Ectodermal cell (in vitro differentiated cells): ENCODE measurements around the gene PRKCA.
A peak's percentile ranks its signal among the peaks of the same experiment; 100 is the strongest.
"Not testable (repeated sequence)": the region's sequence is repeated elsewhere in the genome, so short reads cannot be mapped to it uniquely, and the experiment has no call there.

Source experiments
- H3K27ac ChIP-seq: 2 replicates; pipeline ENCODE4 v1.7.0; 2013; ENCODE audit warnings: mild to moderate bottlenecking, low read depth, low read length; ENCODE audit not compliant: insufficient read depth, poor library complexity, severe bottlenecking
- H3K27me3 ChIP-seq: 2 replicates; pipeline ENCODE4 v1.7.0; 2013; ENCODE audit warnings: mild to moderate bottlenecking, low read length; ENCODE audit not compliant: insufficient read depth, control insufficient read depth, poor library complexity, severe bottlenecking
- H3K36me3 ChIP-seq: one replicate; pipeline ENCODE4 v1.7.0; 2013; ENCODE audit warnings: low read length; ENCODE audit not compliant: control insufficient read depth, insufficient read depth
- H3K4me1 ChIP-seq: one replicate; pipeline ENCODE4 v1.7.0; 2013; ENCODE audit warnings: low read length; ENCODE audit not compliant: control insufficient read depth, insufficient read depth
- H3K4me3 ChIP-seq: 2 replicates; pipeline ENCODE4 v1.7.0; 2013; ENCODE audit warnings: low read depth, low read length, control low read depth; ENCODE audit not compliant: insufficient read depth
- H3K9me3 ChIP-seq: 2 replicates; pipeline ENCODE4 v1.7.0; 2013; ENCODE audit warnings: mild to moderate bottlenecking, low read length, moderate library complexity; ENCODE audit not compliant: control insufficient read depth
- WGBS, 2 experiments: methylation state at CpG; one replicate each; pipeline ENCODE4 v1.1.7; 2013; ENCODE audit warnings: missing lambda C conversion rate in 2 of 2; 5-methylcytosine and 5-hydroxymethylcytosine counted together

Gene PRKCA

DNA sequence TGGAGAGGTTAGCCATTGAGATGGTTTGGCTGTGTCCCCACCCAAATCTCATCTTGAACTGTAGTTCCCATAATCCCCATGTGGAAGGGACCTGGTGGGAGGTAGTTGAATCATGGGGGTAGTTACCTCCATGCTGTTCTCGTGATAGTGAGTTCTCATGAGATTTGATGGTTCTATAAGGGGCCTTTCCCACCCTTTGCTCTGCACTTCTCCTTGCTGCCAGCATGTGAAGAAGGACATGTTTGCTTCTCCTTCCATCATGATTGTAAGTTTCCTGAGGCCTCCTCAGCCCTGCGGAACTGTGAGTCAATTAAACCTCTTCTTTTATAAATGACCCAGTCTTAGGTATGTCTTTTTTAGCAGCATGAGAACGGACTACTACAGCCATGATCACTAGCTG lies 155.1 kb downstream of the PRKCA start:
- H3K4me1 ChIP-seq, H3K27ac ChIP-seq, H3K4me3 ChIP-seq, H3K9me3 ChIP-seq, H3K36me3 ChIP-seq, H3K27me3 ChIP-seq: not testable (repeated sequence)
- WGBS, 2 experiments: 93 to 96% methylated on average over 3 of the region's 3 CpGs

- no peaks in the 10 kb centered on the region for H3K27me3 ChIP-seq
- H3K4me1 ChIP-seq: peaks cover 4% of the 10 kb centered on the region
- WGBS, 2 experiments: 95 to 96% methylated on average over 4 of the region's 4 CpGs
- no peak overlapping the region for H3K4me3 ChIP-seq
- no peaks in the 10 kb centered on the region for H3K9me3 ChIP-seq
- H3K27ac ChIP-seq: no peak overlapping the region
- H3K36me3 ChIP-seq: no peaks in the 10 kb centered on the region
Observed at GRCh38 chr17:66458782-66459181, 156.4 kb downstream of the PRKCA start.

DNA sequence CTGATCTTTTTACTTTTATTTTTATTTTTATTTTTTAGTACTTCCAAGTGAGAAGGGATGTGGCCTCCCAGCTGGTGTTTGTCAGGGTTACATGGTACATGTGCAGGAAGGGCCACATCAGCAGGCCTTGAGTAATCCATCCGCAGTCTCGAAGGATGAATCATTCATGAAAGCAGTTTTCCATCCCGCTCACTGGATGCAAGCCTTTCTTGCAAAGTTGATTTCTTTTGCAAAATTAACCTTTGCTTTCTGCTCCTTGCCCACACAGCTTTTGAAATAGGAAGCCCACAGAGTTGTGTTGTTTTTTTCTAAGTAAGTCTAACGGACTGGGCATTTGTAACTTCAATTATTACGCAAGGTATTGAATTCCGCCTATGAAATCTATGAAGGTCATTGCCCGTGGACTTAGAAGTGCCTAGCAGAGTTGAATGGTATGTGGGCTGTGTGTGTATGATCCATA lies 157.4 kb downstream of the PRKCA start:
- no peak overlapping the region for H3K4me3 ChIP-seq
- H3K36me3 ChIP-seq: no peaks in the 10 kb centered on the region
- no peaks in the 10 kb centered on the region for H3K27me3 ChIP-seq
- no peaks in the 10 kb centered on the region for H3K9me3 ChIP-seq
- no peak overlapping the region for H3K27ac ChIP-seq
- peaks cover 4% of the 10 kb centered on the region for H3K4me1 ChIP-seq
- 94 to 96% methylated on average over 7 of the region's 7 CpGs for WGBS, 2 experiments

DNA sequence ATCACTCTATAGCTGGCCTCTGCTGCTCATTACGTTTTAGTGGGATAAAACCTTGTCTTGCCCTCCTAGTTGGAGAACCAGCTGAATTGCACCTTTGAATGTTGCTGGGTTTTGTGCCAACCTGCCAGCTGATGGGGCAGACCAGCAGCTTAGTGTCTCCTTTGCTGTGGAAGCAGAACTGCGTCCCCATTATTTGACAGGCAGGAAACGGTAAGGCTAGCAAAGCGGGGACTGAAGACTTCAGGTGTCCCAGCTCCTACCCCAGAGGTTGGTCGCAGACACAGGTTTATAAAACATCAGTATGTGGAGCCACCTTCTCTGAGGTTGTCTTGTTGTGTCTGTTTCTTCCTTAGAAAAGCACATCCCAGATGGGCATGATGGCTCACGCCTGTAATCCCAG lies 158.1 kb downstream of the PRKCA start:
- no peaks in the 10 kb centered on the region for H3K27me3 ChIP-seq
- no peak overlapping the region for H3K4me3 ChIP-seq
- no peaks in the 10 kb centered on the region for H3K36me3 ChIP-seq
- no peaks in the 10 kb centered on the region for H3K9me3 ChIP-seq
- WGBS, 2 experiments: 90 to 95% methylated on average over 6 of the region's 6 CpGs
- H3K4me1 ChIP-seq: peaks cover 4% of the 10 kb centered on the region
- H3K27ac ChIP-seq: no peak overlapping the region

- H3K4me1 ChIP-seq: peaks cover 11% of the 10 kb centered on the region
- no peak overlapping the region for H3K4me3 ChIP-seq
- no peak overlapping the region for H3K27ac ChIP-seq
- H3K27me3 ChIP-seq: no peaks in the 10 kb centered on the region
- WGBS, 2 experiments: 90 to 94% methylated on average over 6 to 7 of the region's 7 CpGs
- H3K9me3 ChIP-seq: no peaks in the 10 kb centered on the region
- H3K36me3 ChIP-seq: no peaks in the 10 kb centered on the region
Observed at GRCh38 chr17:66461343-66461995, 159.1 kb downstream of the PRKCA start.

GRCh38 chr17:66462010-66462409 lies 159.6 kb downstream of the PRKCA start:
- WGBS, 2 experiments: 88 to 90% methylated on average over 4 of the region's 4 CpGs
- Histone ChIP-seq H3K4me1 (peaks cover 15% of the 10 kb centered on the region), H3K27me3 (no peaks in the 10 kb centered on the region), H3K27ac (no peak overlapping the region), H3K4me3 (no peak overlapping the region), H3K36me3 (no peaks in the 10 kb centered on the region), H3K9me3 (no peaks in the 10 kb centered on the region)

- Histone ChIP-seq H3K4me1 (peaks cover 36% of the 10 kb centered on the region), H3K9me3 (no peaks in the 10 kb centered on the region), H3K36me3 (no peaks in the 10 kb centered on the region), H3K27me3 (no peaks in the 10 kb centered on the region), H3K4me3 (no peak overlapping the region), H3K27ac (no peak overlapping the region)
- 80 to 93% methylated on average over 1 to 3 of the region's 3 CpGs for WGBS, 2 experiments
Observed at GRCh38 chr17:66464921-66465320, 162.5 kb downstream of the PRKCA start.

DNA sequence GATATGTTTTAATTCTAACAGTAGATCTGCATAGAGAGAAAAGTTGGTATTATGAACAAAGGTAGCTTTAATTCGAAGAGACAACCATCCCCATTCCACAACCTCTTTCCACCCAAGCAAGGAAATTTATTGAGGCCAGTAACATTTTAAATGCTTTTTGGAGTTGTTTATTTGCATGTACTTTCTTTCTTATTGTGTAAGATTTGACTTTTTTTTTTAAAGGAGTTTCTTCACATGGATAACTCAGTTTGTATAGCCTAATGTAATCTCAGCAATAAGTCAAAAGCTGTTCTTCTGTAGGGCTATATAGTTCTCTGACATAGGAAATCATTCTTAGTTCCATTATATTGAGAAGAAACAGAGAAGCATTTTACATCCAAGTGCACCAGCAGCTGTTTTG lies 163.3 kb downstream of the PRKCA start:
- no peak overlapping the region for H3K27ac ChIP-seq
- no peaks in the 10 kb centered on the region for H3K27me3 ChIP-seq
- WGBS, 2 experiments: no CpG with 5 or more reads among the region's 1 CpG
- no peak overlapping the region for H3K4me3 ChIP-seq
- H3K4me1 ChIP-seq: peaks cover 37% of the 10 kb centered on the region
- no peaks in the 10 kb centered on the region for H3K9me3 ChIP-seq
- no peaks in the 10 kb centered on the region for H3K36me3 ChIP-seq

DNA sequence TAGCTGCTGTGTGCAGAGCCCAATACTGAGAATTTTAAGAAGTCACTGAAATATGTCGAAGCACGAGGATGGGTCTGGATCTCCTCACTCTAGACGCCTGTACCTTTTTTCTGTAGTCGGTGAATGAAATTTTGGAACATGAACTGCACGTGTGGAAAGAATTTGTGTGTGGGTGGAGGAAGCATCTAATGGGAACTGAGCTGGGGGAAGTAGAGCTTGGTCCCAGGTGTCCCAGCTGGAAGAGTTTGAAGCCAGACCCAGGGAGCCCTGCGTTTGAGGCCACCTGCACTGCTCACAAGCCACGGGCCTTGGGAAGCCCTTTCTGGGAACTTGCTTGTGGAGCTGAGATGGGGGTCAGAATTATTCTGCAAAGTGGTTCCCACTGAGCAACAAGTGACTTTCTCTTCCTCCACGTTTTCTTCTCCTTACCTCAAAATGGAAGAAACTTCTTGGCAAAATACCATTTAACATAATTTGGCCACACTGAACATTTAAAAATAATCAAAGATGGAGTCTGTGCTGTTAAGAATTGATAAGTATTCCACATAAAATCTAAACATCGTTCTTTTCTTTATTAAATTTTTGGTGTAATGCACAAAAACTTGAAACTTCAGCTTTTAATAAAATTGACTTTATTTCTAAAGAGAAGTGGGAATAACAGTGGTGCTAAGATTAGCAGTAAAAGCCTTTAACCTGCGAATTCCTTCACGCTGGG lies 163.8 kb downstream of the PRKCA start:
- Histone ChIP-seq H3K27me3 (no peaks in the 10 kb centered on the region), H3K4me3 (no peak overlapping the region), H3K4me1 (peaks cover 37% of the 10 kb centered on the region), H3K27ac (no peak overlapping the region), H3K9me3 (no peaks in the 10 kb centered on the region), H3K36me3 (no peaks in the 10 kb centered on the region)
- 79 to 80% methylated on average over 10 of the region's 11 CpGs for WGBS, 2 experiments

- Histone ChIP-seq H3K4me3 (no peak overlapping the region), H3K36me3 (no peaks in the 10 kb centered on the region), H3K27me3 (no peaks in the 10 kb centered on the region), H3K4me1 (peaks cover 36% of the 10 kb centered on the region), H3K27ac (peak overlapping the region; percentile 32), H3K9me3 (no peaks in the 10 kb centered on the region)
- 88 to 91% methylated on average over 7 of the region's 7 CpGs for WGBS, 2 experiments
Observed at GRCh38 chr17:66466840-66467367, 164.5 kb downstream of the PRKCA start.
